NCI-H1436 treated with DMSO at 0.1 percent for 48 hours (cell line): Measurements from ENCODE around the gene SLC35B2.
"Not testable (repeated sequence)": the region's sequence is repeated elsewhere in the genome, so short reads cannot be mapped to it uniquely, and the experiment has no call there.

Source experiments
- DNase-seq: peaks from one replicate; lab custom pipeline; 2025; lab: John Stamatoyannopoulos, UW

Gene SLC35B2

GRCh38 chr6:44235269-44235668, 22.1 kb downstream of the SLC35B2 start:
- no peak for DNase-seq

- no peak for DNase-seq
Measured at GRCh38 chr6:44234101-44235025, 23.0 kb downstream of the SLC35B2 start.

GRCh38 chr6:44233567-44234100, 23.7 kb downstream of the SLC35B2 start:
- no peak for DNase-seq

GRCh38 chr6:44232676-44233566, 24.4 kb downstream of the SLC35B2 start:
- DNase-seq: no peak

- DNase-seq: not testable (repeated sequence)
Measured at GRCh38 chr6:44231426-44231825, 25.9 kb downstream of the SLC35B2 start.

- no peak for DNase-seq
Measured at GRCh38 chr6:44230034-44230675, 27.2 kb downstream of the SLC35B2 start.

GRCh38 chr6:44229376-44230033, 27.8 kb downstream of the SLC35B2 start:
- DNase-seq: no peak

GRCh38 chr6:44228836-44229235, 28.5 kb downstream of the SLC35B2 start:
- DNase-seq: no peak

GRCh38 chr6:44228433-44228832, 28.9 kb downstream of the SLC35B2 start:
- no peak for DNase-seq

GRCh38 chr6:44228031-44228430, 29.3 kb downstream of the SLC35B2 start:
- no peak for DNase-seq

- DNase-seq: no peak
Measured at GRCh38 chr6:44227148-44227793, 30.1 kb downstream of the SLC35B2 start.

- no peak for DNase-seq
Measured at GRCh38 chr6:44226368-44227147, 30.8 kb downstream of the SLC35B2 start.

GRCh38 chr6:44225579-44226325, 31.6 kb downstream of the SLC35B2 start:
- DNase-seq: no peak

GRCh38 chr6:44224965-44225305, 32.4 kb downstream of the SLC35B2 start:
- no peak for DNase-seq

GRCh38 chr6:44224029-44224964, 33.0 kb downstream of the SLC35B2 start:
- DNase-seq: no peak

- DNase-seq: no peak
Measured at GRCh38 chr6:44223319-44224028, 33.9 kb downstream of the SLC35B2 start, which contains the start of gene SLC29A1. Gene SLC29A1, plus strand, starts transcription at chr6:44223595. Its CDS starts 3,719 bp downstream, at chr6:44227314.

- no peak for DNase-seq
Measured at GRCh38 chr6:44222486-44223318, 34.6 kb downstream of the SLC35B2 start.
